ENCODE results near the gene TMEM129.

DNA sequence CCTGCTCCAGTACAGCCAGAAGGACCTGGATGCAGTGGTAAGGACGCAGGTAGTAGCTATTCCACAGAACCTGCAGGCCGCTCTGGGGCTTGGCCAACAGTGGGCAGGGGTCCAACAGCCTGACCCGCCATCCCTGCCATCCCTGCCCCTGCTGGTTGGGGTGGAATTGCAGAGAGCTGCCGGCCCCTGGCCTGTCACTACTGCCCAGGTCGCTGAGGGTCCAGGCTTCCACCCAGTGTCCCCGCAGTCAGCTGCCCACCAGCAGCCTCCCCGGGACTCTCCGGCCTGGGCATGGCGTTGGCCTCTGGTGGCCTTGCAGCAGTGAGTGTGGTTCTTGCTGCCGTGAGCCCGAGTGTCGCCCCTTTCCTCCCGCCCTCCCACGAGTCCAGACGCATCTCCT lies 16.5 kb upstream of the TMEM129 start:
- TF ChIP-seq, protein P1, sequence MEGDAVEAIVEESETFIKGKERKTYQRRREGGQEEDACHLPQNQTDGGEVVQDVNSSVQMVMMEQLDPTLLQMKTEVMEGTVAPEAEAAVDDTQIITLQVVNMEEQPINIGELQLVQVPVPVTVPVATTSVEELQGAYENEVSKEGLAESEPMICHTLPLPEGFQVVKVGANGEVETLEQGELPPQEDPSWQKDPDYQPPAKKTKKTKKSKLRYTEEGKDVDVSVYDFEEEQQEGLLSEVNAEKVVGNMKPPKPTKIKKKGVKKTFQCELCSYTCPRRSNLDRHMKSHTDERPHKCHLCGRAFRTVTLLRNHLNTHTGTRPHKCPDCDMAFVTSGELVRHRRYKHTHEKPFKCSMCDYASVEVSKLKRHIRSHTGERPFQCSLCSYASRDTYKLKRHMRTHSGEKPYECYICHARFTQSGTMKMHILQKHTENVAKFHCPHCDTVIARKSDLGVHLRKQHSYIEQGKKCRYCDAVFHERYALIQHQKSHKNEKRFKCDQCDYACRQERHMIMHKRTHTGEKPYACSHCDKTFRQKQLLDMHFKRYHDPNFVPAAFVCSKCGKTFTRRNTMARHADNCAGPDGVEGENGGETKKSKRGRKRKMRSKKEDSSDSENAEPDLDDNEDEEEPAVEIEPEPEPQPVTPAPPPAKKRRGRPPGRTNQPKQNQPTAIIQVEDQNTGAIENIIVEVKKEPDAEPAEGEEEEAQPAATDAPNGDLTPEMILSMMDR (conservative IDR thresholded peaks at IDR 0.05; ENCODE audit: low read depth in 2 of 2), result no peak
- TF ChIP-seq EZH2phosphoT487 (IDR thresholded peaks at IDR 0.05; ENCODE audit: unreplicated experiment), result no peak
- TF ChIP-seq NANOG (IDR thresholded peaks at IDR 0.05; ENCODE audit: borderline replicate concordance), result no peak
- no peak for TF ChIP-seq EZH2 (IDR thresholded peaks at IDR 0.05; ENCODE audit: low read depth, unreplicated experiment)
- TF ChIP-seq, protein P2, sequence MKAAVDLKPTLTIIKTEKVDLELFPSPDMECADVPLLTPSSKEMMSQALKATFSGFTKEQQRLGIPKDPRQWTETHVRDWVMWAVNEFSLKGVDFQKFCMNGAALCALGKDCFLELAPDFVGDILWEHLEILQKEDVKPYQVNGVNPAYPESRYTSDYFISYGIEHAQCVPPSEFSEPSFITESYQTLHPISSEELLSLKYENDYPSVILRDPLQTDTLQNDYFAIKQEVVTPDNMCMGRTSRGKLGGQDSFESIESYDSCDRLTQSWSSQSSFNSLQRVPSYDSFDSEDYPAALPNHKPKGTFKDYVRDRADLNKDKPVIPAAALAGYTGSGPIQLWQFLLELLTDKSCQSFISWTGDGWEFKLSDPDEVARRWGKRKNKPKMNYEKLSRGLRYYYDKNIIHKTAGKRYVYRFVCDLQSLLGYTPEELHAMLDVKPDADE (IDR thresholded peaks at IDR 0.05), result no peak
- TF ChIP-seq, protein P3, sequence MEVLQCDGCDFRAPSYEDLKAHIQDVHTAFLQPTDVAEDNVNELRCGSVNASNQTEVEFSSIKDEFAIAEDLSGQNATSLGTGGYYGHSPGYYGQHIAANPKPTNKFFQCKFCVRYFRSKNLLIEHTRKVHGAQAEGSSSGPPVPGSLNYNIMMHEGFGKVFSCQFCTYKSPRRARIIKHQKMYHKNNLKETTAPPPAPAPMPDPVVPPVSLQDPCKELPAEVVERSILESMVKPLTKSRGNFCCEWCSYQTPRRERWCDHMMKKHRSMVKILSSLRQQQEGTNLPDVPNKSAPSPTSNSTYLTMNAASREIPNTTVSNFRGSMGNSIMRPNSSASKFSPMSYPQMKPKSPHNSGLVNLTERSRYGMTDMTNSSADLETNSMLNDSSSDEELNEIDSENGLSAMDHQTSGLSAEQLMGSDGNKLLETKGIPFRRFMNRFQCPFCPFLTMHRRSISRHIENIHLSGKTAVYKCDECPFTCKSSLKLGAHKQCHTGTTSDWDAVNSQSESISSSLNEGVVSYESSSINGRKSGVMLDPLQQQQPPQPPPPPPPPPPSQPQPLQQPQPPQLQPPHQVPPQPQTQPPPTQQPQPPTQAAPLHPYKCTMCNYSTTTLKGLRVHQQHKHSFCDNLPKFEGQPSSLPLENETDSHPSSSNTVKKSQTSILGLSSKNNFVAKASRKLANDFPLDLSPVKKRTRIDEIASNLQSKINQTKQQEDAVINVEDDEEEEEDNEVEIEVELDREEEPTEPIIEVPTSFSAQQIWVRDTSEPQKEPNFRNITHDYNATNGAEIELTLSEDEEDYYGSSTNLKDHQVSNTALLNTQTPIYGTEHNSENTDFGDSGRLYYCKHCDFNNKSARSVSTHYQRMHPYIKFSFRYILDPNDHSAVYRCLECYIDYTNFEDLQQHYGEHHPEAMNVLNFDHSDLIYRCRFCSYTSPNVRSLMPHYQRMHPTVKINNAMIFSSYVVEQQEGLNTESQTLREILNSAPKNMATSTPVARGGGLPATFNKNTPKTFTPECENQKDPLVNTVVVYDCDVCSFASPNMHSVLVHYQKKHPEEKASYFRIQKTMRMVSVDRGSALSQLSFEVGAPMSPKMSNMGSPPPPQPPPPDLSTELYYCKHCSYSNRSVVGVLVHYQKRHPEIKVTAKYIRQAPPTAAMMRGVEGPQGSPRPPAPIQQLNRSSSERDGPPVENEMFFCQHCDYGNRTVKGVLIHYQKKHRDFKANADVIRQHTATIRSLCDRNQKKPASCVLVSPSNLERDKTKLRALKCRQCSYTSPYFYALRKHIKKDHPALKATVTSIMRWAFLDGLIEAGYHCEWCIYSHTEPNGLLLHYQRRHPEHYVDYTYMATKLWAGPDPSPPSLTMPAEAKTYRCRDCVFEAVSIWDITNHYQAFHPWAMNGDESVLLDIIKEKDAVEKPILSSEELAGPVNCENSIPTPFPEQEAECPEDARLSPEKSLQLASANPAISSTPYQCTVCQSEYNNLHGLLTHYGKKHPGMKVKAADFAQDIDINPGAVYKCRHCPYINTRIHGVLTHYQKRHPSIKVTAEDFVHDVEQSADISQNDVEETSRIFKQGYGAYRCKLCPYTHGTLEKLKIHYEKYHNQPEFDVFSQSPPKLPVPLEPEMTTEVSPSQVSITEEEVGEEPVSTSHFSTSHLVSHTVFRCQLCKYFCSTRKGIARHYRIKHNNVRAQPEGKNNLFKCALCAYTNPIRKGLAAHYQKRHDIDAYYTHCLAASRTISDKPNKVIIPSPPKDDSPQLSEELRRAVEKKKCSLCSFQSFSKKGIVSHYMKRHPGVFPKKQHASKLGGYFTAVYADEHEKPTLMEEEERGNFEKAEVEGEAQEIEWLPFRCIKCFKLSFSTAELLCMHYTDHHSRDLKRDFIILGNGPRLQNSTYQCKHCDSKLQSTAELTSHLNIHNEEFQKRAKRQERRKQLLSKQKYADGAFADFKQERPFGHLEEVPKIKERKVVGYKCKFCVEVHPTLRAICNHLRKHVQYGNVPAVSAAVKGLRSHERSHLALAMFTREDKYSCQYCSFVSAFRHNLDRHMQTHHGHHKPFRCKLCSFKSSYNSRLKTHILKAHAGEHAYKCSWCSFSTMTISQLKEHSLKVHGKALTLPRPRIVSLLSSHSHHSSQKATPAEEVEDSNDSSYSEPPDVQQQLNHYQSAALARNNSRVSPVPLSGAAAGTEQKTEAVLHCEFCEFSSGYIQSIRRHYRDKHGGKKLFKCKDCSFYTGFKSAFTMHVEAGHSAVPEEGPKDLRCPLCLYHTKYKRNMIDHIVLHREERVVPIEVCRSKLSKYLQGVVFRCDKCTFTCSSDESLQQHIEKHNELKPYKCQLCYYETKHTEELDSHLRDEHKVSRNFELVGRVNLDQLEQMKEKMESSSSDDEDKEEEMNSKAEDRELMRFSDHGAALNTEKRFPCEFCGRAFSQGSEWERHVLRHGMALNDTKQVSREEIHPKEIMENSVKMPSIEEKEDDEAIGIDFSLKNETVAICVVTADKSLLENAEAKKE (CRISPR knock-in tag; IDR thresholded peaks at IDR 0.05), result no peak
- TF ChIP-seq POLR2AphosphoS5 (IDR thresholded peaks at IDR 0.05; ENCODE audit: low read depth), result no peak
- TF ChIP-seq ZNF331 (CRISPR knock-in tag; IDR thresholded peaks at IDR 0.05; ENCODE audit: low read depth), result no peak
- no peak for TF ChIP-seq ZNF114 (CRISPR knock-in tag; IDR thresholded peaks at IDR 0.05)
- TF ChIP-seq JUNB (IDR thresholded peaks at IDR 0.05; ENCODE audit: unreplicated experiment), result no peak

All from GM23338 (cell line).